GM06990 (cell line): ENCODE measurements around the gene KCNF1.

Experiments used
- DNase-seq: peaks from one replicate; pipeline ENCODE4 v3.0.0-alpha.2; 2011; ENCODE audit not compliant: insufficient read length; ENCODE audit errors: extremely low read depth
- H3K27me3 ChIP-seq: replicated peaks from 2 replicates; pipeline ENCODE4 v1.6.0; 2011; ENCODE audit warnings: low read length; ENCODE audit not compliant: control insufficient read depth, insufficient read depth
- H3K36me3 ChIP-seq: 2 replicates; pipeline ENCODE4 v1.5.1; 2011; ENCODE audit warnings: low read length; ENCODE audit not compliant: control insufficient read depth, insufficient read depth
- H3K4me3 ChIP-seq: replicated peaks from 2 replicates; pipeline ENCODE4 v1.5.1; 2011; ENCODE audit warnings: low read depth, mild to moderate bottlenecking, control low read depth, low read length
- TF ChIP-seq, protein P1 (sequence below): IDR thresholded peaks from 2 replicates; pipeline ENCODE4 v1.5.1; 2011; ENCODE audit warnings: low read length, control low read depth, mild to moderate bottlenecking, inconsistent platforms; ENCODE audit not compliant: insufficient read depth, poor library complexity, severe bottlenecking

Gene KCNF1

DNA sequence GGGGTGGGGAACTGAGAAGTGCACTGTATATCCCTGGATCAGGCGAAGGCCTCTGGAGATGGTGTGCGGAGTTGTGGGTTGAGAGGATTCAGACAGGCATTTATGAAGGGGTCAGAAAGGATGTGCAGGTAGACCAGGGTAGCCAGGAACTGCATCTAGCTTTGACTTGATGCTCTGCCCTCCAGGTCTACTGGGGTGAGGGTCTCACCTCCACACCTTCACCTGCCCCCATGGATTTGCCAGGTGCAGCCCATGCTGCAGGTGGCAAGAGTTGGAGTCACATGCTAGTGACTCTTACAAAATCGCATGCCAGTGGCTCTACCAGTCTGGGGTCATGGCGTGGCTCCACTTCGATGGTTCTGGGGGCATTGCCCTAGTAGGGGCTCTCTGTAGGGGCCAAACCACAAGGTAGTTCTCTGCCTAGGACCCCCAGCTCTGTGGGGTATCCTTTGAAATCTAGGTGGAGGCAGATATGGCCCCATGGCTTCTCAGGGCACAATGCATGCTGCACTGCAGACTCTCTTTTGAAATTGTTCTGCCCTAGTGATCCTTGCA lies 18.9 kb upstream of the KCNF1 start:
- TF ChIP-seq, protein P1, sequence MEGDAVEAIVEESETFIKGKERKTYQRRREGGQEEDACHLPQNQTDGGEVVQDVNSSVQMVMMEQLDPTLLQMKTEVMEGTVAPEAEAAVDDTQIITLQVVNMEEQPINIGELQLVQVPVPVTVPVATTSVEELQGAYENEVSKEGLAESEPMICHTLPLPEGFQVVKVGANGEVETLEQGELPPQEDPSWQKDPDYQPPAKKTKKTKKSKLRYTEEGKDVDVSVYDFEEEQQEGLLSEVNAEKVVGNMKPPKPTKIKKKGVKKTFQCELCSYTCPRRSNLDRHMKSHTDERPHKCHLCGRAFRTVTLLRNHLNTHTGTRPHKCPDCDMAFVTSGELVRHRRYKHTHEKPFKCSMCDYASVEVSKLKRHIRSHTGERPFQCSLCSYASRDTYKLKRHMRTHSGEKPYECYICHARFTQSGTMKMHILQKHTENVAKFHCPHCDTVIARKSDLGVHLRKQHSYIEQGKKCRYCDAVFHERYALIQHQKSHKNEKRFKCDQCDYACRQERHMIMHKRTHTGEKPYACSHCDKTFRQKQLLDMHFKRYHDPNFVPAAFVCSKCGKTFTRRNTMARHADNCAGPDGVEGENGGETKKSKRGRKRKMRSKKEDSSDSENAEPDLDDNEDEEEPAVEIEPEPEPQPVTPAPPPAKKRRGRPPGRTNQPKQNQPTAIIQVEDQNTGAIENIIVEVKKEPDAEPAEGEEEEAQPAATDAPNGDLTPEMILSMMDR: no peak
- H3K36me3 ChIP-seq: no peaks in the 10 kb centered on the region
- H3K27me3 ChIP-seq: peaks cover 4% of the 10 kb centered on the region
- DNase-seq: no peak
- no peak overlapping the region for H3K4me3 ChIP-seq

DNA sequence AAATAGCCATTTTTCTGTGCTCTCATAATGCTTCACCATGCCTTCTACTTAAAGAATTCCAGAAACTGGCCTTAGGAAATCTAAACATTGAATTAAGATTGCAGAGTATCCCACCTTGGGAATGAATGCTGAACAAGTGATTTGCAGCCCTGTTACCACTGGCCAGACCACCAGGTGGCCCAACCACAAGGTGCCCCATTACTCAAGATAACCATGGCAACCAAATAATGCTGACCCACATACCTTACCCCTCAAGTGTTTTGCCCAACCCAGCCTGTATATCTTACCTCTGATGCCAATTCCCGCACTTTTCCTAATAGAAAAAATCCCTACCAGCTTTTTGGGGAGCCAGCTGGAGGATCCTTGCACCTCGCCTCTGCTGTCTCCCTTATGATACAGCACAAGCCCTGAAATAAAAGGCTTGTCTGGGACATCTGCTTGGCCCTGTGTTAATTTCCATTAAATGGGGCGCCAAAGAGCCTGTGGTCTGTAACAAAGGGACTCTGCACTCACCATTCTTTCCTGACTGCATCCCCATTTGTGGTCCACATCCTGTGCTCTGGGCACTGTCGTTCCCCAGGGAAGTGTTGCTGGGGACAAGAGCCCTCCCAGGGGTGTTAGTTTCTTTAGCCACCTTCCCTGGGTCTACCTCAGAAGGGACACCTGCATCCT lies 17.3 kb upstream of the KCNF1 start:
- TF ChIP-seq, protein P1: no peak
- DNase-seq: no peak
- H3K36me3 ChIP-seq: no peaks in the 10 kb centered on the region
- no peak overlapping the region for H3K4me3 ChIP-seq
- H3K27me3 ChIP-seq: peaks cover 4% of the 10 kb centered on the region

DNA sequence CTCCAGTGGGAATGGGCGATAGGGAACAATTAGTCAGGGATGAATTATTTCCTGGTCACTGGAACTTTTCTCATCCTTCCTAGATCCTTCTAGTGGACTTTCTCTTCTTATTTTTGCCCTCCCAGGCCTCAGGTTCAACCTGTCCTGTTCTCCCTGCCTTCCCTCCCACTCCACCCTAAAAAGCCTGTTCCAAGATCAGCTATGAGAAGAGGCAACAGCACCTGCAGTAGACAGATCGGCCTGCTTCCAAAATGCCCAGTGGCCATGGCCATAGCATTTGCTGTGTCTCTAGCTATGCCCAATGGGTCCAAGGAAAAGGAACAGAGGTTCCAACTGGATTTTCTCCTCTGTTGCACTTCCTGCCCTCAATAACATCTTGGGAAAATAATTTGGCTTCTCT lies 16.5 kb upstream of the KCNF1 start:
- TF ChIP-seq, protein P1: no peak
- no peaks in the 10 kb centered on the region for H3K36me3 ChIP-seq
- peaks cover 4% of the 10 kb centered on the region for H3K27me3 ChIP-seq
- no peak overlapping the region for H3K4me3 ChIP-seq
- DNase-seq: no peak

DNA sequence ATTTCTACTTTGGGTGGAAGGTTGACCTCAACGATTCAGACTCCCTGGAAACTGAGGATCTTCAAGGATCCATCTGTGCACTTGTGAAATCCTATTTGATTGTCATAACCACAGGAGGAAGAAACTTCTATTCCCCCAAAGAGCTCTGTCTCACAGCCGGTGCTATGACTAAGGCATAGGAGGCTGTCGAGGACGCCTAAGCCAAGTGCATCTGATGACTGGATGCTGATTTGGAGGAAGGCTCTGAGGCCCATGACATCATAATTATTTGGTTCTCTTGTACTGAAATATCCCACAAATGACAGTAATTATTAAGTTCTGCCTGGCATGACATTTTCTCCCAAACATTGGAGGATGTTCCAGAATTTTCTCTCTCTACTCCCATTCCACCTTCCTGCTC lies 13.8 kb upstream of the KCNF1 start:
- no peaks in the 10 kb centered on the region for H3K36me3 ChIP-seq
- H3K4me3 ChIP-seq: no peak overlapping the region
- H3K27me3 ChIP-seq: peaks cover 2% of the 10 kb centered on the region; the same call in 1 of the 2 replicates
- no peak for DNase-seq
- TF ChIP-seq, protein P1: no peak

DNA sequence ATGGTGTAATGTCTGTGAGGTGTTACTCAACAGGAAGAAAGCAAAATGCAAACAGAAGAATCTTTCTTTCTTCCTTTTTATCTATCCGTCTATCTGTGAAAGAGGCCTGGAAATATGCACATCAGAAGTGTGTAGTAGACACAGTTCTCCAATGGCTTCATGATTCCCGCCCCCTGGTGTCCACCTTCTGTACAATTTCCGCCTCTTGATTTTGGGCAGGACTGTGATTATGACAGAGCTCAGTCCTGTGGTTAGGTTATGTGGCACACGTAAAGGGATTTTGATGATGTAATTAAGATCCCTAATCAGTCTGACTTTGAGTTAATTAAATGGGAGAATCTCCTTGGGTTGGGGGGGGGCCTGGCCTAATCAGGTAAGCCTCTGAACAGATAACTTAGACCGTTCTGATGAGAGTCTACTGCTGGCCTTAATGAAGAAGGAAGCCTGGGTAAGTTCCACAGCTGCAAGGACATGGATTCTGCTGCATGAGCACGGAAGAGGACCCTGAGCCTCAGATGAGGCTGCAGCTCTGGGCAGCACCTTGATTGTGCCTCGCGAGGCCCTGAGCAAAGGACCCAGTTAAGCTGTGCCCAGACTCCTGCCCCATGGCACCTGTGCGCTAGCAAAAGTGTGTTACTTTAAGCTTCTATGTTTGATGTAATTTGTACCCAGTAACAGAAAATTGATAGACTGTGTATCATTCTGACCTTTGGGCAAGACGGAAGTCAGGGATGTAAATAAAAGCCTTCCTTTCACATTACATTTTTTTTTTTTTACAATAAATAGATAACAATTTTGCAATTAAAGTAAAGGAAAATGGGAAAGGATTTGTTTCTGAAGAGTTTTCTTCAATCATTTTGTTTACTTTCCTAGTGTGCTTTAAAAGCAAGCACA lies 11.3 kb upstream of the KCNF1 start:
- no peak for DNase-seq
- no peak overlapping the region for H3K4me3 ChIP-seq
- no peaks in the 10 kb centered on the region for H3K27me3 ChIP-seq
- TF ChIP-seq, protein P1: peak; percentile 67
- no peaks in the 10 kb centered on the region for H3K36me3 ChIP-seq
